Spleen (tissue), 11 donors: Measurements from ENCODE around the gene MYMX. TPM values are rescaled to one million over a fixed set of nuclear protein-coding genes. Genes with fewer than 3 reads are reported as not detected.
A peak's percentile ranks its signal among the peaks of the same experiment; 100 is the strongest.

Experiments used
- DNase-seq: peaks from one replicate; pipeline ENCODE4 v3.0.0-alpha.2; 2020
- H3K27ac ChIP-seq, 8 donors: fragments of 200-600 bp; sonication (generic) in 7 of 8; 1 replicate in 4 of 8; 2 replicates in 4 of 8; pipeline versions ENCODE4 v1.5.0 to v1.8.0; 2016 to 2021; ENCODE audit warnings: inconsistent platforms in 4 of 8, mild to moderate bottlenecking in 4 of 8, moderate library complexity in 1 of 8
- H3K27me3 ChIP-seq, 7 donors: fragments of 200-600 bp; sonication (generic) in 6 of 7; replicated peaks in 1 of 7; 1 replicate in 4 of 7; 2 replicates in 3 of 7; pipeline versions ENCODE4 v1.5.0 to v1.8.0; 2016 to 2021; ENCODE audit warnings: inconsistent platforms in 3 of 7, mild to moderate bottlenecking in 1 of 7
- H3K36me3 ChIP-seq, 6 donors: fragments of 200-600 bp; sonication (generic) in 5 of 6; 1 replicate in 4 of 6; 2 replicates in 2 of 6; pipeline versions ENCODE4 v1.5.0 to v1.8.0; 2016 to 2021; ENCODE audit warnings: inconsistent platforms in 2 of 6
- H3K4me1 ChIP-seq, 6 donors: fragments of 200-600 bp; sonication (generic) in 5 of 6; 1 replicate in 3 of 6; 2 replicates in 3 of 6; pipeline versions ENCODE4 v1.5.0 to v1.8.0; 2016 to 2021; ENCODE audit warnings: inconsistent platforms in 3 of 6
- H3K4me3 ChIP-seq, 8 donors: fragments of 200-600 bp; sonication (generic) in 7 of 8; 1 replicate in 4 of 8; 2 replicates in 4 of 8; pipeline versions ENCODE4 v1.5.0 to v1.8.0; 2016 to 2021; ENCODE audit warnings: inconsistent platforms in 4 of 8, mild to moderate bottlenecking in 4 of 8, moderate library complexity in 2 of 8
- H3K9me3 ChIP-seq, 8 donors: fragments of 200-600 bp; sonication (generic) in 7 of 8; 1 replicate in 4 of 8; 2 replicates in 4 of 8; pipeline versions ENCODE4 v1.5.0 to v1.8.0; 2016 to 2021; ENCODE audit warnings: inconsistent platforms in 4 of 8
- CTCF ChIP-seq, 11 experiments: fragments of 200-600 bp in 7 of 11; fragments of 450-650 bp in 4 of 11; sonication (generic) in 4 of 11; IDR thresholded peaks in 8 of 11; conservative IDR thresholded peaks in 3 of 11; 1 replicate in 7 of 11; 2 replicates in 4 of 11; pipeline versions ENCODE4 v1.4.0 to v1.8.0; 2016 to 2021; ENCODE audit warnings: antibody characterized with exemption in 11 of 11, inconsistent platforms in 4 of 11, mild to moderate bottlenecking in 1 of 11
- POLR2A ChIP-seq, 3 donors: fragments of 450-650 bp; IDR thresholded peaks; one replicate each; pipeline ENCODE4 v1.5.1; 2017; ENCODE audit warnings: antibody characterized with exemption in 3 of 3, mild to moderate bottlenecking in 1 of 3
- POLR2AphosphoS5 ChIP-seq, 3 donors: sonication (generic); formaldehyde crosslinking; IDR thresholded peaks; one replicate each; pipeline ENCODE4 v1.5.1; 2017; ENCODE audit warnings: antibody characterized with exemption in 3 of 3
- WGBS, 5 donors: extraction: QIAGEN DNeasy Blood & Tissue Kit in 3 of 5; methylation state at CpG; one replicate each; pipeline versions ENCODE4 v1.1.5 to v1.1.7; 2013 to 2018; 5-methylcytosine and 5-hydroxymethylcytosine counted together
- intact Hi-C: fragments of 100-400 bp; cut with DNase I; formaldehyde crosslinking; loops from one replicate; pipeline ENCODE4 v1.15.0; 2023; ENCODE audit warnings: low total_unique reads
- polyA plus RNA-seq, 3 donors: library from polyadenylated mRNA; stranded (reverse); fragments of 200-250 nt; gene quantifications; one replicate each; pipeline ENCODE4 v1.2.1, GENCODE V29; 2013
- small RNA-seq, 4 donors: library from RNA; depleted of rRNA; stranded (forward); fragments of <200 nt; gene quantifications; one replicate each; pipeline ENCODE3, GENCODE V24; 2016
- total RNA-seq, 7 donors: library from RNA; depleted of rRNA in 3 of 7; stranded (reverse); fragments of >200 nt in 3 of 7; fragmentation: NEBNext Ultra II Directional in 4 of 7; extraction: Animal tissue kit (Norgen Biotek cat#: 25700) in 4 of 7; gene quantifications; one replicate each; pipeline versions ENCODE4 v1.1.0 to v1.2.1, GENCODE V29; 2016 to 2021
- donor health status: healthy with polysubstance abuse.
- donor health status: DM: no; HTN: no; CAD: no; lungs with moderate emphysema.
- donor health status: DM: no; HTN: no; CAD: no.
- donor health status: Bipolar disorder and iron deficiency.
- donor health status: healthy.
- donor health status: DM: no; HTN: no; CAD: no.
- donor health status: DM: yes; HTN: yes; CAD: no.

The MYMX gene
- total and polyA plus RNA-seq, 10 donors: 0.34 to 1.5 (median 0.87) TPM; not detected in 2

- Histone ChIP-seq H3K36me3 (peaks cover 2 to 27% (median 14%) of the 10 kb centered on the region in 6 donors), H3K27ac (peak within 1 kb of the TSS; percentile 94 to 98 (median 96)), H3K4me1 (peaks cover 27 to 89% (median 69%) of the 10 kb centered on the region in 6 donors), H3K9me3 (no peaks in the 10 kb centered on the region), H3K27me3 (peaks cover 0 to 21% (median 3%) of the 10 kb centered on the region in 7 donors), H3K4me3 (peak within 1 kb of the TSS; percentile 90 to 98 (median 94))
- peak; percentile 96 for DNase-seq
- TF ChIP-seq POLR2A (IDR thresholded peaks at IDR 0.05): peak in 1 of 3 donors; percentile 79
- TF ChIP-seq POLR2AphosphoS5 (IDR thresholded peaks at IDR 0.05): peak; percentile 87 to 92 (median 89)
- TF ChIP-seq CTCF (IDR thresholded peaks at IDR 0.05 in 8 of 11, conservative IDR thresholded peaks at IDR 0.05 in 3 of 11): peak in 7 of 11 experiments; percentile 5 to 52 (median 24)
- intact Hi-C loops: no loop called here
- 0 to 1% (median 1%) methylated on average over 39 to 72 of the region's 72 CpGs for WGBS, 5 donors
Observed at GRCh38 chr6:44265007-44265721, 48.4 kb downstream of the MYMX start, which contains the start of gene NFKBIE. Gene NFKBIE (minus strand): TSS chr6:44265551. CDS start chr6:44265346, 205 bp downstream.

GRCh38 chr6:44265722-44266233, 49.1 kb downstream of the MYMX start:
- peak overlapping the region in 7 of 8 donors; percentile 90 to 97 (median 94) for H3K4me3 ChIP-seq
- peak overlapping the region; percentile 94 to 98 (median 96) for H3K27ac ChIP-seq
- peak; percentile 80 for DNase-seq

GRCh38 chr6:44266347-44266746, 49.6 kb downstream of the MYMX start:
- Histone ChIP-seq H3K36me3 (peaks cover 1 to 15% (median 8%) of the 10 kb centered on the region in 6 donors), H3K9me3 (no peaks in the 10 kb centered on the region), H3K4me1 (peaks cover 21 to 86% (median 64%) of the 10 kb centered on the region in 6 donors), H3K27me3 (peaks cover 0 to 33% (median 15%) of the 10 kb centered on the region in 7 donors), H3K4me3 (peak overlapping the region in 1 of 8 donors; percentile 90), H3K27ac (peak overlapping the region in 7 of 8 donors; percentile 95 to 98 (median 96))
- DNase-seq: peak; percentile 77
- WGBS, 5 donors: 57 to 69% (median 61%) methylated on average over 3 of the region's 3 CpGs
- no peak for TF ChIP-seq POLR2AphosphoS5 (IDR thresholded peaks at IDR 0.05)
- no peak for TF ChIP-seq POLR2A (IDR thresholded peaks at IDR 0.05)
- intact Hi-C loops: no loop called here

More at GRCh38 chr6:44265722-44266233, 49.1 kb downstream of the MYMX start:
- Histone ChIP-seq H3K9me3 (no peaks in the 10 kb centered on the region), H3K27me3 (peaks cover 0 to 27% (median 9%) of the 10 kb centered on the region in 7 donors), H3K4me1 (peaks cover 27 to 87% (median 68%) of the 10 kb centered on the region in 6 donors), H3K36me3 (peaks cover 2 to 21% (median 11%) of the 10 kb centered on the region in 6 donors)
- TF ChIP-seq POLR2A (IDR thresholded peaks at IDR 0.05) (no peak), CTCF (IDR thresholded peaks at IDR 0.05 in 8 of 11, conservative IDR thresholded peaks at IDR 0.05 in 3 of 11) (no peak), POLR2AphosphoS5 (IDR thresholded peaks at IDR 0.05) (no peak)
- 55 to 64% (median 60%) methylated on average over 17 of the region's 17 CpGs for WGBS, 5 donors
- intact Hi-C loops: no loop called here

DNA sequence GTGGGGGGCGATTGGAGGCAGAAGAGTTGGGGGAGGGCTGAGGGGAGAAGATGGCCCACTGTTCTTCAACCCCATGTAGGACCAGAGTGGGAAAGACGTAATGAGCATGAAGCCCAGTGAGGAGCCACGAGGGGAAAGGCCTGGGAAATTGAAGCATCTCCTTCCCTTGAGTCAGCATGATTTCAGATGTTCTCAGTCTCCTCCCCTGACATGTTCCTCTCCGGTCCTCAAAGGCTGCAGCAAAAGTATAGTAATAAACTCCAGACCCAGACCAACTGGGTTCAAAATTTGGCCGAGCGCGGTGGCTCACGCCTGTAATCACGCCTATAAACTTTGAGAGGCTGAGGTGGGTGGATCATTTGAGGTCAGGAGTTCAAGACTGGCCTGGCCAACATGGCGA, 50.5 kb downstream of the MYMX start:
- intact Hi-C loops: no loop called here
- Histone ChIP-seq H3K27ac (peak overlapping the region in 1 of 8 donors; percentile 98), H3K4me3 (no peak overlapping the region), H3K9me3 (no peaks in the 10 kb centered on the region), H3K36me3 (peaks cover 0 to 6% (median under 1%) of the 10 kb centered on the region in 6 donors), H3K4me1 (peaks cover 12 to 81% (median 56%) of the 10 kb centered on the region in 6 donors), H3K27me3 (peaks cover 0 to 42% (median 22%) of the 10 kb centered on the region in 7 donors)
- DNase-seq: peak; percentile 58
- 74 to 88% (median 78%) methylated on average over 10 of the region's 10 CpGs for WGBS, 5 donors
- TF ChIP-seq CTCF (IDR thresholded peaks at IDR 0.05 in 8 of 11, conservative IDR thresholded peaks at IDR 0.05 in 3 of 11): no peak

Small RNA genes within 50 kb of the gene (small RNA-seq; reads per million reads assigned to genes)
- 0 reads per million in 4 donors for gene RN7SL811P

Other genes with a start within 250 kb of the MYMX start
- 10 to 100 TPM; 20.2 to 31.7 (median 23.8) TPM for gene MRPL14, start 89.5 kb upstream of the MYMX start, total RNA-seq
- 10 to 100 TPM; 34.8 to 55.3 (median 41.4) TPM for gene MRPL14, start 89.5 kb upstream of the MYMX start, polyA plus RNA-seq
- 10 to 100 TPM; 12.3 to 24.8 (median 19.4) TPM for gene TMEM63B, start 89.4 kb upstream of the MYMX start, total RNA-seq
- 1 to 10 TPM; 2.8 to 8.5 (median 3.5) TPM for gene TMEM63B, start 89.4 kb upstream of the MYMX start, polyA plus RNA-seq
- gene CAPN11, start 58.1 kb upstream of the MYMX start, total RNA-seq: under 1 TPM in 4 of 7 donors, not detected in 3; 0.13 to 0.26 (median 0.20) TPM
- under 1 TPM; 0.12 to 0.19 (median 0.17) TPM for gene CAPN11, start 58.1 kb upstream of the MYMX start, polyA plus RNA-seq
- 10 to 100 TPM; 28.3 to 49.4 (median 33.7) TPM for gene SLC29A1, start 6.7 kb downstream of the MYMX start, total RNA-seq
- 10 to 100 TPM in 1 of 3 donors, 1 to 10 TPM in 2; 8.5 to 18.4 (median 9.2) TPM for gene SLC29A1, start 6.7 kb downstream of the MYMX start, polyA plus RNA-seq
- gene HSP90AB1, start 30.2 kb downstream of the MYMX start, total RNA-seq: 100 to 1,000 TPM; 372 to 546 (median 415) TPM
- 100 to 1,000 TPM; 196 to 330 (median 302) TPM for gene HSP90AB1, start 30.2 kb downstream of the MYMX start, polyA plus RNA-seq
- 10 to 100 TPM; 22.4 to 30.4 (median 27.9) TPM for gene SLC35B2, start 40.6 kb downstream of the MYMX start, total RNA-seq
- gene SLC35B2, start 40.6 kb downstream of the MYMX start, polyA plus RNA-seq: 10 to 100 TPM; 17.6 to 22.0 (median 21.7) TPM
- 10 to 100 TPM; 32.2 to 89.7 (median 60.7) TPM for gene NFKBIE, start 48.6 kb downstream of the MYMX start, total RNA-seq
- 10 to 100 TPM; 41.3 to 49.8 (median 42.3) TPM for gene NFKBIE, start 48.6 kb downstream of the MYMX start, polyA plus RNA-seq
- gene TMEM151B, start 53.5 kb downstream of the MYMX start, total RNA-seq: under 1 TPM in 1 of 7 donors, not detected in 6; 0.17 TPM
- gene TMEM151B, start 53.5 kb downstream of the MYMX start, polyA plus RNA-seq: under 1 TPM in 2 of 3 donors, not detected in 1; 0.03 to 0.11 TPM
- gene AARS2, start 96.4 kb downstream of the MYMX start, total RNA-seq: 10 to 100 TPM; 11.0 to 16.8 (median 14.6) TPM
- gene AARS2, start 96.4 kb downstream of the MYMX start, polyA plus RNA-seq: 1 to 10 TPM; 3.5 to 6.7 (median 3.7) TPM
- gene SPATS1, start 125.7 kb downstream of the MYMX start, total RNA-seq: not detected
- gene SPATS1, start 125.7 kb downstream of the MYMX start, polyA plus RNA-seq: not detected
- 10 to 100 TPM; 17.4 to 20.3 (median 18.6) TPM for gene CDC5L, start 170.8 kb downstream of the MYMX start, total RNA-seq
- 1 to 10 TPM; 5.3 to 8.0 (median 7.4) TPM for gene CDC5L, start 170.8 kb downstream of the MYMX start, polyA plus RNA-seq